Gastrocnemius medialis (tissue), 4 donors: ENCODE measurements around the gene CCSER1.

ENCODE experiments used
- POLR2A ChIP-seq, 2 donors: fragments of 450-650 bp; IDR thresholded peaks; one replicate each; pipeline ENCODE4 v1.6.1; 2017; ENCODE audit warnings: antibody characterized with exemption in 2 of 2, mild to moderate bottlenecking in 2 of 2, moderate library complexity in 2 of 2
- TF ChIP-seq, protein P1 (sequence below), 5 experiments: fragments of 450-650 bp in 3 of 5; fragments of 200-600 bp in 2 of 5; sonication (generic) in 2 of 5; IDR thresholded peaks in 4 of 5; conservative IDR thresholded peaks in 1 of 5; 1 replicate in 4 of 5; 2 replicates in 1 of 5; pipeline ENCODE4 v1.5.1; 2016 to 2019; ENCODE audit warnings: antibody characterized with exemption in 5 of 5, mild to moderate bottlenecking in 3 of 5, moderate library complexity in 3 of 5

DNA sequence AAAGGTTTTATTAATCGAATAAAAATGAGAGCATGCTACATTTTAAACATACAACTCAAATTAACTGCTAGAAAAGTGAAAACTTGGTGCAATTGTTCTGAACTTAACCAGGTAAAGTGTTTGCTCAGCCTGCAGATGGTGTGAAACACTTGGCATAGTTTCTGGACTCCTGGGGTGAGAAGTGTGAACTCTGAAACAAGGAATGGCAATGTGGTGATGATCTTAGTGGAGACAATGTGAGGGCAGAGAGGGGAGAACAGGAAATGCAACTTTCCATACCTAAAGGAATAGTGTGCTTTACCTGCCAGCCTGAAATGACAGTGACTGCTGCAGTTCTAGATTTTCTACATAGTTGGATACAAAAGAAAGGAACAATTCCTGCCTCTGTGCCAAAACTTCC lies 57.4 kb downstream of the CCSER1 start:
- TF ChIP-seq, protein P1, sequence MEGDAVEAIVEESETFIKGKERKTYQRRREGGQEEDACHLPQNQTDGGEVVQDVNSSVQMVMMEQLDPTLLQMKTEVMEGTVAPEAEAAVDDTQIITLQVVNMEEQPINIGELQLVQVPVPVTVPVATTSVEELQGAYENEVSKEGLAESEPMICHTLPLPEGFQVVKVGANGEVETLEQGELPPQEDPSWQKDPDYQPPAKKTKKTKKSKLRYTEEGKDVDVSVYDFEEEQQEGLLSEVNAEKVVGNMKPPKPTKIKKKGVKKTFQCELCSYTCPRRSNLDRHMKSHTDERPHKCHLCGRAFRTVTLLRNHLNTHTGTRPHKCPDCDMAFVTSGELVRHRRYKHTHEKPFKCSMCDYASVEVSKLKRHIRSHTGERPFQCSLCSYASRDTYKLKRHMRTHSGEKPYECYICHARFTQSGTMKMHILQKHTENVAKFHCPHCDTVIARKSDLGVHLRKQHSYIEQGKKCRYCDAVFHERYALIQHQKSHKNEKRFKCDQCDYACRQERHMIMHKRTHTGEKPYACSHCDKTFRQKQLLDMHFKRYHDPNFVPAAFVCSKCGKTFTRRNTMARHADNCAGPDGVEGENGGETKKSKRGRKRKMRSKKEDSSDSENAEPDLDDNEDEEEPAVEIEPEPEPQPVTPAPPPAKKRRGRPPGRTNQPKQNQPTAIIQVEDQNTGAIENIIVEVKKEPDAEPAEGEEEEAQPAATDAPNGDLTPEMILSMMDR (IDR thresholded peaks at IDR 0.05 in 4 of 5, conservative IDR thresholded peaks at IDR 0.05 in 1 of 5): no peak
- TF ChIP-seq POLR2A (IDR thresholded peaks at IDR 0.05): no peak
